Measurements from ENCODE around the gene RRP15. TPM values are rescaled to one million over a fixed set of nuclear protein-coding genes. Genes with fewer than 3 reads are reported as not detected.

The RRP15 gene
- total and polyA plus RNA-seq, 2 of the 13 experiments (the other 11 are each of a cell fraction or from before 2014, with no cell fraction given), result 2.1 to 37.5 TPM

GRCh38 chr1:218361298-218362065 lies 76.4 kb downstream of the RRP15 start (continued):
- no peak for TF ChIP-seq ZNF639 (CRISPR knock-in tag; conservative IDR thresholded peaks at IDR 0.05)
- TF ChIP-seq KLF16 (CRISPR knock-in tag; IDR thresholded peaks at IDR 0.05), result 0 out of 4 replicates have a peak, but pooled peaks of 1 of the 2 experiments have one; percentile 47
- TF ChIP-seq ZNF713 (CRISPR knock-in tag; IDR thresholded peaks at IDR 0.05), result no peak
- TF ChIP-seq CERS6 (CRISPR knock-in tag; IDR thresholded peaks at IDR 0.05), result no peak
- no peak for TF ChIP-seq NFYB (CRISPR knock-in tag; IDR thresholded peaks at IDR 0.05)
- no peak for TF ChIP-seq YEATS4 (CRISPR knock-in tag; IDR thresholded peaks at IDR 0.05; ENCODE audit: borderline replicate concordance)
- TF ChIP-seq ESRRA (CRISPR knock-in tag; IDR thresholded peaks at IDR 0.05; ENCODE audit: low read depth), result peak; percentile 91
- TF ChIP-seq MAFG (CRISPR knock-in tag; IDR thresholded peaks at IDR 0.05), result no peak
- no peak for TF ChIP-seq ZNF432 (CRISPR knock-in tag; IDR thresholded peaks at IDR 0.05; ENCODE audit: borderline replicate concordance)
- TF ChIP-seq GPBP1L1 (CRISPR knock-in tag; IDR thresholded peaks at IDR 0.05), result no peak
- no peak for TF ChIP-seq ATF6 (CRISPR knock-in tag; conservative IDR thresholded peaks at IDR 0.05)
- TF ChIP-seq ZSCAN20 (CRISPR knock-in tag; IDR thresholded peaks at IDR 0.05; ENCODE audit: borderline replicate concordance), result no peak
- TF ChIP-seq MIER3 (CRISPR knock-in tag; IDR thresholded peaks at IDR 0.05; ENCODE audit: borderline replicate concordance), result no peak
- TF ChIP-seq ARID3A (IDR thresholded peaks at IDR 0.05; ENCODE audit: low read depth, low read length), result 0 out of 2 replicates have a peak, but pooled peaks have one; percentile 35
- no peak for TF ChIP-seq ONECUT2 (CRISPR knock-in tag; IDR thresholded peaks at IDR 0.05)
- no peak for TF ChIP-seq TP53 (CRISPR knock-in tag; conservative IDR thresholded peaks at IDR 0.05)
- TF ChIP-seq GATA4 (IDR thresholded peaks at IDR 0.05; ENCODE audit: borderline replicate concordance, low read depth), result no peak
- TF ChIP-seq FOXK2 (IDR thresholded peaks at IDR 0.05), result no peak
- no peak for TF ChIP-seq PHF8 (CRISPR knock-in tag; IDR thresholded peaks at IDR 0.05)
- no peak for TF ChIP-seq MEIS1 (CRISPR knock-in tag; IDR thresholded peaks at IDR 0.05; ENCODE audit: borderline replicate concordance)
- TF ChIP-seq BHLHE40 (IDR thresholded peaks at IDR 0.05; ENCODE audit: low read length), result no peak

Measured in HepG2 (cell line).